Measurements from ENCODE around the gene MINDY4.

GRCh38 chr7:30752484-30752883 is 18.7 kb upstream of the MINDY4 start:
- TF ChIP-seq EZH2 (IDR thresholded peaks at IDR 0.05; ENCODE audit: low read length, unreplicated experiment) (no peak), CTCF (conservative IDR thresholded peaks at IDR 0.05; ENCODE audit: low read depth, low read length) (no peak)

Measured in PC-3 (cell line).